GM18867 (cell line): ENCODE measurements around the gene BMP7.
"Not testable (repeated sequence)": the region's sequence is repeated elsewhere in the genome, so short reads cannot be mapped to it uniquely, and the experiment has no call there.

Experiments
- ATAC-seq: cut with Tn5 transposase; IDR thresholded peaks from one replicate; pipeline ENCODE4 v1.9.1; 2021; ENCODE audit warnings: mild to moderate bottlenecking, moderate library complexity; ENCODE audit not compliant: unreplicated experiment

Gene BMP7

DNA sequence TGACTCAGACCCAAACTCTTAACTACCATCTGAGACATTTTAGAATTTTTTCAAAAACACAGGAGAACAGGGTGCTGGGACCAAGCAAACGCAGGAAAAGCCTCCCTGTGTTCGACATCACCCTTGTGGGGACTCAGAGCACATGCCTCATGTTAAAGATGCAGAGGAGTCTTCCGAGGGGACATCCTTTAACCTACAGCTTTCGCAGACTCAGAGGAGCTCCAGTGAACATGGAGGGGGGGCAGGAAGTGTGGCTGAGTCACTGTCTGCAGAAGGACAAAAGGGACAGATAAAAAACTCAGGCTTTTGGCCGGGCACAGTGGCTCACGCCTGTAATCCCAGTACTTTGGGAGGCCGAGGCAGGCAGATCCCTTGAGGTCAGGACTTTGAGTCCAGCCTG is 15.1 kb downstream of the BMP7 start:
- no peak for ATAC-seq

GRCh38 chr20:57250607-57251343 is 15.7 kb downstream of the BMP7 start:
- ATAC-seq = no peak

DNA sequence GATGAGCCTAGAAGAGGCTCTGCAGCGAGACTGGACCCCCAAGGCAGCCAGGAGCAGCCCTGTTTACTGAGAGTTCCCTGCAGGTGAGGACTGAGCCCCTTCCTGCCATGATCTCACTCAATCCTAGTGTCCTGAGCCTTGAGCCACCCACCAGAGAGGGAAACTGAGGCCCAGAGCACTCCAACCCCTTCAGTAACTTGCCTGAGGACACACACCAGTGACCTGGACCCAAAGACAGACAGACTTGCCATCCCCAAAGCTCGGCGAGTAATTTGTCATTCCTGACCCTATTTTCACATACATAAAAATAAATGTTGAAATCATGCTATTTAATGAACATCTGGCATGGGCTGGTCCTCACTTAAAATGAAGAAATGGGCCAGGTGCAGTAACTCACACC is 16.7 kb downstream of the BMP7 start:
- ATAC-seq = no peak

DNA sequence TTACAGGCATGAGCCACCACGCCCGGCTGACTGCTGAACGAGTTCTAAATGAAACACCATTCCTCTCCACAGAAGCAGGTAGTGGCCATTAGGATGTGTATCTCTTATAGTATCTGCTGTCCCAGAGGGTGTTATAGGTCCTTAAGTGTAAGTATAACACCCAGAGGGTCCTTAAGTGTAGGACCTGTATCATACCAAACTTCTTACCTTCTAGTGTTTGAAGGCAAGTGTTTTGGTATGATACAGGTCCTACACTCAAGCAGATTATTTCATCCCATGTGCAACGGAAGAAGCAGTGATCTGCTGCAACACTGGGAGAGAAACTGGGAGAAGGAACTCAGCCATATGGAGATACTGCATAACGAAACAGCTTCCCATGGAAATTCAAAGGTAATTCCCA is 17.4 kb downstream of the BMP7 start:
- no peak for ATAC-seq

- ATAC-seq = no peak
Observed at GRCh38 chr20:57248132-57248797, 18.2 kb downstream of the BMP7 start.

GRCh38 chr20:57247292-57247965 is 19.0 kb downstream of the BMP7 start:
- ATAC-seq = no peak

- ATAC-seq = no peak
Observed at GRCh38 chr20:57245997-57246396, 20.4 kb downstream of the BMP7 start.

DNA sequence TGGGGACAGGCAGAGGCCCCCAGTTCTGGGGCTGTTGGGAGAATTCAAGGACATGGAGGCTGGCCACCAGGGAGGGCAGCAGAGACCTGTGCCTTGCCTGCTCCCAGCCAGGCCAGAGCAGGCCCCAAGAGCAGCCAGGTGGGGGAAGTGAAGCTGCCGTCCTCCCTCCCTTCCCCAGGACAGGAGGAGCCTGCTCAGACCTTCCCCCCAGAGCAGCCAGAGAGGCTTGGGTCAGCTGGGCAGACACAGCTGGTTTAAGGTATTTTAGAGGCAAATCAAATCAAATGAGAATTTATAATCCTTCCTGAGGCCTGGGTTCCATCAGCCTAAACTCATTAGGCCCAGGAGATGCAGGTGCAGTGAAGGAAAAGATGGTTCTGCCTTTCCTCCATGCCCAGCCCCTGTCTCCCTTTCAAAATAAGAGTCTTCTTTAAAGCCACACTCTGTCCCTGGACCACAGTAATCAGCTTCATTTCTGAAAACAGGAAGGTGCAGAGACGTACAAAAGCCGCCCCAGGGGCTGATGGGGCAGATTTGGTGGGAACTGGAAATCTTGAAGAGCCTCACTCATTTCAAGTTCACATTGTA is 21.7 kb downstream of the BMP7 start:
- ATAC-seq = no peak

GRCh38 chr20:57244221-57244585 is 22.2 kb downstream of the BMP7 start:
- ATAC-seq = no peak

GRCh38 chr20:57243480-57244220 is 22.8 kb downstream of the BMP7 start:
- no peak for ATAC-seq

- ATAC-seq = no peak
Observed at GRCh38 chr20:57242414-57242813, 24.0 kb downstream of the BMP7 start.

DNA sequence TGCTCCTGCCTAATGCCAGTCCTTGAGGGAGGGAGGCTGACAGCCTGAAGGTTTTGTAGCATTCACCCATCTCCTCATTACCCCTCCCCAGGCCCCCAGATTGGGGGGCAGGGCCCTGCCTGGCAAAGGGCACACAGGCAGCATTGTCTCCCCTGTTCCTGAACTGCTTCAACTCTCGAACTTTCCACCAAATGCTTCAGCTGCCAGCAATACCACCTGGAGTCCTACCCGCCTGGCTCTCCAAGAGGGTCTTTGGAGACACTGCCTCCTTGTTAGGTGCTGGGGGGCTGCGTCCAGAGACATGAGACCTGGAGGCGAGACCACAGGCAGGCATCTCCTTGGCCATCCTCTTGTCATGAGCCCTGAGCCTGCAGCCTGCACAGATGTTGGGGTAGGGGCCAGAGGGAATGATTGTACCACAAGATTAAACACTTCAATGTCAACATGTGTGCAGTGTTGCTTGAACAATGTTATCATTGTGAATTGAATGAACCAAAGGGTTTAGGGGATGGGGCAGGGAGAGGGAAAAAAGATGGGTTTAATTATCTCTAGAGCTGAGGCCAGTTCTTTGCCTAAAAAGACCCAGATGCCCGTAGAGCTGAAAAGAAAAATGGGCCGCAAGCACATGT is 25.0 kb downstream of the BMP7 start:
- ATAC-seq = no peak

DNA sequence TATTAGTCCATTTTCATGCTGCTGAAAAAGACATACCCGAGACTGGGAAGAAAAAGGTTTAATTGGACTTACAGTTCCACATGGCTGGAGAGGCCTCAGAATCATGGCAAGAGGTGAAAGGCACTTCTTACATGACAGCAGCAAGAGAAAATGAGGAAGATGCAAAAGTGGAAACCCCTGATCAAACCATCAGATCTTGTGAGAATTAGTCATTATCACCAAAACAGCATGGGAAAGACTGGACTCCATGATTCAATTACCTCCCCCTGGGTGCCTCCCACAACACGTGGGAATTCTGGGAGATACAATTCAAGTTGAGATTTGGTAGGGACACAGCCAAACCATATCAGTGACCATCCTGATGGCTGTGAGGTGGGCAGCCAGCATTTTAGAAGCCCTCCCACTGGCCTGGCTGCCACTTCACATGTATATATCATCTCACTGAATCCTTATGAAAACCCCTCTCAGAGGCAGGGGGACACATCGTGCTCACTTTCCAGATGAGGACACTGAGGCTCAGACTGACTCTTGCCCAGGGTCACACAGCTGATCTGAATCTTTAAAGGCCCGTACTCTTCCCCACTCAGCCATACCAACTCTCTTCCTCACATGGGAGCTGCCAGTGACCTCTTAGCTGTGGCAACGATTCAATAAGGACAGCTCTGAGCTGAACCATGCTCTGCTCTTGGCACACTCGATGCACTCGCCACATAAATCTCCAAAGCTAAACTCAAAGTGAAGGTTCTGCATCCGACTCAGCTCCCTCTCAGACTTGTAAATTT is 25.7 kb downstream of the BMP7 start:
- no peak for ATAC-seq

DNA sequence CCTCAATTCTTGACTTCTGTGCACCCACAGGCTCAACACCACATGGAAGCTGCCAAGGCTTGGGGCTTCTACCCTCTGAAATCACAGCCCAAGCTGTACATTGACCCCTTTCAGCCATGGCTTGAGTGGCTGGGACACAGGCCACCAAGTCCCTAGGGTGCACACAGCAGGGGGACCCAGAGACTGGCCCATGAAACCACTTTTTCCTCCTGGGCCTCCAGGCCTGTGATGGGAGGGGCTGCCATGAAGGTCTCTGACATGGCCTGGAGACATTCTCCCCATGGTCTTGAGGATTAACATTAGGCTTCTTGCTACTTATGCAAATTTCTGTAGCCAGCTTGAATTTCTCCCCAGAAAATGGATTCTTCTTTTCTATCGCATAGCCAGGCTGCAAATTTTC is 26.7 kb downstream of the BMP7 start:
- not testable (repeated sequence) for ATAC-seq

GRCh38 chr20:57239324-57239723 is 27.1 kb downstream of the BMP7 start:
- ATAC-seq = not testable (repeated sequence)

DNA sequence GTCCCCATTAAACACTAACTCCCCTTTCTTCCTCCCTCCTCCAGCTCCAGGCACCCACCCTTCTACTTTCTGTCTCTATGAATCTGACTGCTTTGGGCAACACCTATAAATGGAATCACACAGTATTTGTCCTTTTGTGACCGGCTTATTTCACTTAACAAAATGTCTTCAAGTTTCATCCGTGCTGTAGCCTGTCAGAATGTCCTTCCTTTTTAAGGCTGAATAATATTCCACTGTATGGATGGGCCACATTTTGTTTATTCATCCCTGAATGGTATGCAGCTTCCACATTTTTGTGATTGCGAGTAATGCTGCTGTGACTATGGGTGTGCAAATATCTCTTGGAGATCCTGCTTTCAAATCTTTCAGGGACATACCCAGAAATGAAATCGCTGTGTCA is 28.4 kb downstream of the BMP7 start:
- no peak for ATAC-seq

DNA sequence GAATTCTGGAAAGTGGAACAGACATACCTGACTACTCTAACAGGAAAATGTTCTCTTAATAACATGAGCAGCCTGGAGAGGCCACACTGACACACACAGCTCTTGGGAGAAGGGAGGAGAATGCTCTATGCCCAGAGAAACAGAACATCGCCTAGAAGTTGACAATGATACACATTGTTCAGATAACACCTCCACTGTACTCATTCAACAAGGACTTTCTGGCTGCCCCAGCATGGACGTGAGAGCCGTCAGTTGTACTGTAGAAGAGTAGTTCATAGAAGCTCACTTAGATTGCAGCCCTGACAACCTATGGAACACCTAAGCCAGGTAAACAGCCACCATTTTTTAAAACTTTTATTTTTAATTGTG is 28.9 kb downstream of the BMP7 start:
- no peak for ATAC-seq

- no peak for ATAC-seq
Observed at GRCh38 chr20:57236813-57237584, 29.4 kb downstream of the BMP7 start.

DNA sequence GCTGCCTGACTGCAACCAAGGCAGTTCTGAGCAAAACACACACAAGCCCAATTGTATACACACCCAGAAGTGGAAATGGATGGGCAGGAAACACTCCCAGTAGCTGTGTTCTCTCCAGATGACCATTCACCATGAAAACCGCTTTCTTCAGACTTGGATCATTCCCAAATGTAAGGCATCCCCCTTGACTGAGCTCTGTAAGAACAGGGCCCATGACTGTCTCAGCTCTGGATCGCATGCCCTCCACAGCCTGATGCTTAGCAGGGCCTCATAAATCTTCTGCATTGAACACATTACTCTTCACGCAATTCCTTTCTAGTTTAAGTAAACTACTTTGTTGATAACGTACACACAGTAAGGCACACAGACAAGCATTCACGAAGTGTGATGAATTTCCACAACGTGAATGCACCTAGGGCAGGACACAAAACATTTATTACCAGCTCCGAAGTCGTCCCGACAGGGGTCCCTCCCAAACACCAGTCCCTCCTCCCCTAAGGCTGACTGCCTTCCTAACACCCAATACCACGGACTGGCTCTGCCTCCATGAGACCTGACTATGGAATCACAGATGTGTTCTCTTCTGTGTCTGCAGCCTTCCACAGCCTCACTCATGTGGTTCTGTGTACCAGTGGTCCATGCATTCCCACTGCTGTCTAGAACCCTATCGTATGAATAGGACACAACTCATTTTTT is 31.7 kb downstream of the BMP7 start:
- no peak for ATAC-seq
